MCF 10A (cell line): ENCODE measurements around the gene MEP1A. TPM values are rescaled to one million over a fixed set of nuclear protein-coding genes. Genes with fewer than 3 reads are reported as not detected.
"Not testable (repeated sequence)": the region's sequence is repeated elsewhere in the genome, so short reads cannot be mapped to it uniquely, and the experiment has no call there.

Experiments used
- BruUV-seq: library from RNA; stranded (reverse); fragments of 400-500 nt; replicated peaks from 2 replicates; lab custom pipeline; 2021; lab: Mats Ljungman, UMichigan
- CTCF ChIA-PET: fragments of 300-600 bp; sonication (Branson Sonifier 250); formaldehyde crosslinking; extraction: SDS; loops from one replicate; lab custom pipeline; 2021; ENCODE audit warnings: antibody characterized with exemption, inconsistent platforms; lab: Yijun Ruan, JAX
- POLR2A ChIA-PET: fragments of 300-600, 350-650 bp; sonication (Branson Sonifier 250); formaldehyde crosslinking; extraction: SDS; loops from one replicate; lab custom pipeline; 2020; ENCODE audit warnings: antibody characterized with exemption, inconsistent platforms; lab: Yijun Ruan, JAX
- DNase-seq: peaks from one replicate; pipeline ENCODE4 v3.0.0-alpha.2; 2018; ENCODE audit not compliant: unreplicated experiment
- H3K27ac Mint-ChIP-seq: one replicate; pipeline ENCODE4 v1.8.0; 2022; ENCODE audit warnings: mild to moderate bottlenecking, low read depth, mixed read lengths; ENCODE audit not compliant: unreplicated experiment
- H3K27me3 Mint-ChIP-seq: one replicate; pipeline ENCODE4 v1.8.0; 2022; ENCODE audit warnings: mixed read lengths; ENCODE audit not compliant: insufficient read depth, unreplicated experiment
- H3K36me3 Mint-ChIP-seq: one replicate; pipeline ENCODE4 v1.8.0; 2022; ENCODE audit warnings: mild to moderate bottlenecking, moderate library complexity, mixed read lengths; ENCODE audit not compliant: insufficient read depth, unreplicated experiment
- H3K4me1 Mint-ChIP-seq: one replicate; pipeline ENCODE4 v1.8.0; 2022; ENCODE audit warnings: mixed read lengths; ENCODE audit not compliant: insufficient read depth, unreplicated experiment
- H3K4me3 Mint-ChIP-seq: one replicate; pipeline ENCODE4 v1.8.0; 2022; ENCODE audit warnings: mild to moderate bottlenecking, moderate library complexity, mixed read lengths; ENCODE audit not compliant: unreplicated experiment
- H3K9me3 Mint-ChIP-seq: one replicate; pipeline ENCODE4 v1.8.0; 2022; ENCODE audit warnings: mixed read lengths; ENCODE audit not compliant: unreplicated experiment
- intact Hi-C: fragments of 100-400 bp; cut with micrococcal nuclease; formaldehyde crosslinking; loops from 2 replicates; pipeline ENCODE4 v1.14.1; 2022
- total RNA-seq: library from RNA; stranded (reverse); gene quantifications from 2 replicates; pipeline ENCODE4 v1.2.3, GENCODE V29; 2022
- TF ChIP-seq, protein P1 (sequence below): fragments of 200-600 bp; IDR thresholded peaks from one replicate; pipeline ENCODE4 v1.8.0; 2022; ENCODE audit warnings: antibody characterized with exemption, mild to moderate bottlenecking; ENCODE audit not compliant: unreplicated experiment

The MEP1A gene
- total RNA-seq, 1 experiment from 2014 or later = not detected

DNA sequence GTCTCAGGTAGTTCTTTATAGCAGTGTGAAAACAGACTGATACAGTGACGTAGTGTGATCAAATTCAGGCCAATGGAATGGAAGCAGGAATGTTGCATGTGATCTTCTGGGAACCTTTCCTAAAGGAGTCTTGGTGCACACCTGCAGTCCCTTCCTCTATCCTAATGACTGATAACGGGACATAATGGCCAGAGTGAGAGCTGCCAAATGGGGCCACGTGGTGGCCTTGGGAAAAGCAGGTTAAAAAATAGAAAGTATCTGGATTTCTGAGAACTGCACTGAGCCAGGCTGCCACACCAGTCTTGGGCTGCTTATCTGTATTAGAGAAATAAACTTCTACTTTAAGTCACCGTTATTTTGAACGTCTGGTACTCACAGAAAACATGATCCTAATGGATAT, 51.9 kb downstream of the MEP1A start:
- intact Hi-C loops = loop anchor here (5.0 kb wide), 1 partner anchor 428 kb away; no protein-coding TSS in a partner anchor
- BruUV-seq = no TSS peak
- Mint-ChIP-seq H3K4me3 (no peak overlapping the region), H3K27ac (no peak overlapping the region), H3K36me3 (no peaks in the 10 kb centered on the region), H3K9me3 (peaks cover 15% of the 10 kb centered on the region), H3K27me3 (no peaks in the 10 kb centered on the region), H3K4me1 (peaks cover 6% of the 10 kb centered on the region)
- ChIA-PET POLR2A (interaction anchor here (1.3 kb wide), 1 partner anchor 145 kb away, joined by 3 read pairs; no protein-coding TSS in a partner anchor), CTCF (no interaction called here)
- no peak for DNase-seq
- TF ChIP-seq, protein P1, sequence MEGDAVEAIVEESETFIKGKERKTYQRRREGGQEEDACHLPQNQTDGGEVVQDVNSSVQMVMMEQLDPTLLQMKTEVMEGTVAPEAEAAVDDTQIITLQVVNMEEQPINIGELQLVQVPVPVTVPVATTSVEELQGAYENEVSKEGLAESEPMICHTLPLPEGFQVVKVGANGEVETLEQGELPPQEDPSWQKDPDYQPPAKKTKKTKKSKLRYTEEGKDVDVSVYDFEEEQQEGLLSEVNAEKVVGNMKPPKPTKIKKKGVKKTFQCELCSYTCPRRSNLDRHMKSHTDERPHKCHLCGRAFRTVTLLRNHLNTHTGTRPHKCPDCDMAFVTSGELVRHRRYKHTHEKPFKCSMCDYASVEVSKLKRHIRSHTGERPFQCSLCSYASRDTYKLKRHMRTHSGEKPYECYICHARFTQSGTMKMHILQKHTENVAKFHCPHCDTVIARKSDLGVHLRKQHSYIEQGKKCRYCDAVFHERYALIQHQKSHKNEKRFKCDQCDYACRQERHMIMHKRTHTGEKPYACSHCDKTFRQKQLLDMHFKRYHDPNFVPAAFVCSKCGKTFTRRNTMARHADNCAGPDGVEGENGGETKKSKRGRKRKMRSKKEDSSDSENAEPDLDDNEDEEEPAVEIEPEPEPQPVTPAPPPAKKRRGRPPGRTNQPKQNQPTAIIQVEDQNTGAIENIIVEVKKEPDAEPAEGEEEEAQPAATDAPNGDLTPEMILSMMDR = no peak

DNA sequence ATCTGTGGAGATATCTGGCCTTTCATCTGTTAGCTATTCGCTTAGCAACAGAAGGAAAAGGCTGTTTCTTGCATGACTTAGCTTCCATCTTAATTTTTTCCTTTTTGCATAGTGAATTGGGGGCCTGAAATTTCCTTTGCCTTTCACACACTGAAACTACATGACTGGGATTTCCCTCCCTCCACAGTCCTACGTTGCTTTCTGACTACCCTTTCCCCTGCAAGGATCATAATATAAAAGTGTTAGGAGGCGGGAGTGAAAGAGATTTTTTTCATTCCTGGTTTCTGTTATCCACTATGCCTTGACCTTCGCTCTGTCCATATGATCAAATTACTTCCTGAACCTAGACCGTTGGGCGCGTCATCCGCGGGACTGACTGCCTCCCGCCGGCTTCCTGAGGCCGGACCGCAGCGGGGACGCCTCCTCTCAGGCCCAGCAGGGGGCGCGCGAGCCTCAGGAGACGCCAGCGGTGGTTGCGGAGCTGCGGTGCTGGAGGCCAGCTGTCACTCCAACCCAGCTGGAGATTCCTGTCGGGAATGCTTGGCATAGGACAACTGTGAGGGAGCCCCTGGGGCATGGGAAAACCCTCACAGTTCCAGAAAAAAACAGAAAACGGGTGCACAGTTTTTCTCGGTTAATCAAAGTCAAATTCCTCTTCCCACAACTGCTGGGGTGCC, 55.6 kb downstream of the MEP1A start:
- intact Hi-C loops = loop anchor here (1.0 to 5.0 kb wide), 7 partner anchors 68 to 461 kb away; no protein-coding TSS in a partner anchor
- H3K27me3 Mint-ChIP-seq = no peaks in the 10 kb centered on the region
- ChIA-PET POLR2A (interaction anchor here (0.7 to 1.0 kb wide), 4 partner anchors 141 to 199 kb away, joined by 3 to 6 read pairs (median 4); no protein-coding TSS in a partner anchor), CTCF (interaction anchor here (0.5 to 5.4 kb wide), 57 partner anchors 8 to 1721 kb away, joined by 3 to 59 read pairs (median 4); partner anchors contain the start of genes ADGRF1 and TNFRSF21)
- no peak overlapping the region for H3K4me3 Mint-ChIP-seq
- H3K27ac Mint-ChIP-seq = no peak overlapping the region
- peak; percentile 78 for DNase-seq
- H3K4me1 Mint-ChIP-seq = peaks cover 6% of the 10 kb centered on the region
- TF ChIP-seq, protein P1 = peak; percentile 98
- no peaks in the 10 kb centered on the region for H3K36me3 Mint-ChIP-seq
- H3K9me3 Mint-ChIP-seq = no peaks in the 10 kb centered on the region
- no TSS peak for BruUV-seq

DNA sequence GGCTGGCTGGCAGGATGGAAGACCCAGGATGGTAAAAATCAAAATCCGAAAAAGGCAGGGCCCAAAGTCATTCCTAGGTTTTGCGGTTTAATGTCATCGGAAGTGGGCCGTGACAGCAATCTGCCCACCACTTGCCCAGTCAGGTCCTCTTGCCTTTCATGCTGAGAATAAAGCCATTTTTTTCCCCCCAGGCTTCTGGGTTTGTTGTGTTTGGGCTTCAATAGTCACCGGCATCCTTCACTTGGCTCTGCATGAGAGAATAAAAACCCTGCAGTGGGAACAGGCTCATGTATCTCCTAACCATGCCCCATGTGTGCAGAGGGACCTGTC, 56.1 kb downstream of the MEP1A start:
- intact Hi-C loops = loop anchor here (1.0 to 5.0 kb wide), 7 partner anchors 69 to 461 kb away; no protein-coding TSS in a partner anchor
- BruUV-seq = no TSS peak
- no peak overlapping the region for H3K4me3 Mint-ChIP-seq
- TF ChIP-seq, protein P1 = no peak
- peaks cover 6% of the 10 kb centered on the region for H3K4me1 Mint-ChIP-seq
- H3K27ac Mint-ChIP-seq = no peak overlapping the region
- no peaks in the 10 kb centered on the region for H3K9me3 Mint-ChIP-seq
- no peak for DNase-seq
- H3K36me3 Mint-ChIP-seq = no peaks in the 10 kb centered on the region
- POLR2A ChIA-PET = interaction anchor here (0.7 to 1.0 kb wide), 3 partner anchors 141 to 199 kb away, joined by 4 to 6 read pairs (median 4); no protein-coding TSS in a partner anchor
- H3K27me3 Mint-ChIP-seq = no peaks in the 10 kb centered on the region
- CTCF ChIA-PET = interaction anchor here (0.5 to 5.4 kb wide), 28 partner anchors 8 to 1722 kb away, joined by 3 to 59 read pairs (median 5); partner anchors contain the start of gene ADGRF1

DNA sequence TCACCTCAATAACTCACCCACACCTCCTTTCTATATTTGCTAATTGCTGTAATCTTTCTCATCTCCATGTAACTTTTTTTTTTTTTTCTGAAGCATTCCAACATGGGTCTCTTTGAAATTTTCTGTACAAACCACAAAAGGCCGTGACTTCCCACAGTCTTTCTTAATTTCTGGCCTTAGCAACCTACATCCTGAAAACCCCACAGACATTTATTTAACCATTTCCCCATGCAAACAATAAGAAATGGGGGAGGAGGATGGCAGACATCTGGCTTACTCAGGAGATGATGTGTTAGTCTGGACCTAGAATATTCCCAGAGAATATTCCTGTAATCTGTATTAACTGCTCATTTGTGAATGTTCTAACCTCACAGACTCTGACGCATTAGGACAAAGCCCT, 57.6 kb downstream of the MEP1A start:
- Mint-ChIP-seq H3K4me3 (no peak overlapping the region), H3K9me3 (no peaks in the 10 kb centered on the region), H3K27me3 (no peaks in the 10 kb centered on the region), H3K36me3 (no peaks in the 10 kb centered on the region), H3K27ac (no peak overlapping the region), H3K4me1 (peaks cover 6% of the 10 kb centered on the region)
- BruUV-seq = no TSS peak
- ChIA-PET CTCF (interaction anchor here (0.7 to 5.4 kb wide), 4 partner anchors 138 to 459 kb away, joined by 3 to 59 read pairs (median 6); partner anchors contain the start of gene TNFRSF21), POLR2A (no interaction called here)
- intact Hi-C loops = no loop called here
- DNase-seq = no peak
- TF ChIP-seq, protein P1 = no peak

DNA sequence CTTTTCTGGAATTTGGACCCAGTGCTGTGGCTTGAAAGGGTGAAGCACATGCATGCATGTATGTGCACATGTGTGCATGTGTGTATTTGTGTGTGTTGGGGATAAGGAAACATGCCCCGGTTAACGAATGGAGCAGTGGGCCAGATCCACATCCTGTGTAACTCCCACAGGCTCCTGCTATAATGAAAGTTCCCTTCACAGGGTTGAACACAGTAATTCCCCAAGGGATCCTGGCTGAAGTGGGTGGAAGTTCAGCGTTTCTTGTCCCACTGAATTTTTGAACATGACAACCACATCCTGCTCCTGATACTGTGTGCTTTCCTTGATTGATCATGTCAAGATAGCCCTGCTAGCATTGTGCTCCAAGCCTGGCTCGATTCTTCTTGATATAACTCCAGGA, 58.4 kb downstream of the MEP1A start:
- intact Hi-C loops, H3K27ac Mint-ChIP-seq, H3K27me3 Mint-ChIP-seq, DNase-seq, POLR2A ChIA-PET, H3K36me3 Mint-ChIP-seq, BruUV-seq, H3K4me1 Mint-ChIP-seq, H3K9me3 Mint-ChIP-seq, H3K4me3 Mint-ChIP-seq: not testable (repeated sequence)
- CTCF ChIA-PET = interaction anchor here (0.7 to 5.8 kb wide), 5 partner anchors 12 to 435 kb away, joined by 3 to 24 read pairs (median 9); no protein-coding TSS in a partner anchor
